GM13977 (cell line): ENCODE results near the gene ARID5B.

Experiments
- DNase-seq: peaks from one replicate; pipeline ENCODE4 v3.0.0; 2012; ENCODE audit warnings: low spot score
- in situ Hi-C: fragments of 300-500 bp; cut with MboI; formaldehyde crosslinking; loops from one replicate; pipeline ENCODE4 v1.12.0; 2022; ENCODE audit warnings: low sequenced_read_pairs, low pct_unique_long_range_greater_than_20kb, mixed read lengths, inconsistent platforms; ENCODE audit not compliant: unreplicated experiment
- TF ChIP-seq, protein P1 (sequence below): IDR thresholded peaks from 2 replicates; pipeline ENCODE4 v1.5.1; 2012; ENCODE audit warnings: mild to moderate bottlenecking, control low read depth; ENCODE audit not compliant: insufficient read depth; ENCODE audit errors: extremely low read depth, missing control alignments

ARID5B gene

DNA sequence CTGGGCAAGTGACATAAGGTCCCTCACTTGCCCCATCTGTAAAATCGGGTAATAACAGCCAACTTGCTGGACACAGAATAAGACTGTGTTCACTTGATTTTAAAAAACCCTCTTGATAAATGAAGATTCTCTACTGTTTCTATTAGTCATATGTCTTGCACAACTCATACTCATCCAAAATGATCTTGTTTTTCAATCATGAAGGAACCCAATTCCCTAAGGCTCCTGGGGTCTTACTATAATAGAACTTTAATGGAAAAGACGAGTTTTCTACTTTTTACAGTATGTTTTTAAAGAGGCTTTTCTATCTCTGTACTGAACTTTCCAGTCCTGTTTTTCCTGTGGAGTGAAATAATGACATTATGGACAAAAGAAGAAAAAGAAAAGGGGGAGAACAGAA is 103.8 kb downstream of the ARID5B start:
- DNase-seq = no peak
- TF ChIP-seq, protein P1, sequence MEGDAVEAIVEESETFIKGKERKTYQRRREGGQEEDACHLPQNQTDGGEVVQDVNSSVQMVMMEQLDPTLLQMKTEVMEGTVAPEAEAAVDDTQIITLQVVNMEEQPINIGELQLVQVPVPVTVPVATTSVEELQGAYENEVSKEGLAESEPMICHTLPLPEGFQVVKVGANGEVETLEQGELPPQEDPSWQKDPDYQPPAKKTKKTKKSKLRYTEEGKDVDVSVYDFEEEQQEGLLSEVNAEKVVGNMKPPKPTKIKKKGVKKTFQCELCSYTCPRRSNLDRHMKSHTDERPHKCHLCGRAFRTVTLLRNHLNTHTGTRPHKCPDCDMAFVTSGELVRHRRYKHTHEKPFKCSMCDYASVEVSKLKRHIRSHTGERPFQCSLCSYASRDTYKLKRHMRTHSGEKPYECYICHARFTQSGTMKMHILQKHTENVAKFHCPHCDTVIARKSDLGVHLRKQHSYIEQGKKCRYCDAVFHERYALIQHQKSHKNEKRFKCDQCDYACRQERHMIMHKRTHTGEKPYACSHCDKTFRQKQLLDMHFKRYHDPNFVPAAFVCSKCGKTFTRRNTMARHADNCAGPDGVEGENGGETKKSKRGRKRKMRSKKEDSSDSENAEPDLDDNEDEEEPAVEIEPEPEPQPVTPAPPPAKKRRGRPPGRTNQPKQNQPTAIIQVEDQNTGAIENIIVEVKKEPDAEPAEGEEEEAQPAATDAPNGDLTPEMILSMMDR = no peak
- in situ Hi-C loops = no loop called here

DNA sequence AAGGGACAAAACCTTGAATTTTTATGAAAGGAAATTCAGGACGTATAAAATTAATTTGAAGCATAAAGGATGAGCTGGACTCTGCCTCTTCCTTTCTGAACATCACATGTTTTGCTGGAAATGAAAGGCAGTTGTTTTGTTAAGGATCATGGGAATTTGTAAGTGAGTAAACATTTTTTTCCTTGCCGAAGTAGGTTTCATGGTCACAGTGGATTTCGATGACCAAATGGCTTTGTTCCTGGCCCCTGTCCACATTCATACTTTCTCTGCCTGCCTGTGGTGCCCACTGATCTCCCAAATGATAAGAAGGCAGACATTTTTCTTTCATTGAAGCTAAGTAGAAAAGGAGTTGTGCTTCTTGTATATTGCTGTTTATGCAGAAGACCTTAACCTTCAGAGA is 104.2 kb downstream of the ARID5B start:
- in situ Hi-C loops = no loop called here
- no peak for DNase-seq
- TF ChIP-seq, protein P1 = no peak

DNA sequence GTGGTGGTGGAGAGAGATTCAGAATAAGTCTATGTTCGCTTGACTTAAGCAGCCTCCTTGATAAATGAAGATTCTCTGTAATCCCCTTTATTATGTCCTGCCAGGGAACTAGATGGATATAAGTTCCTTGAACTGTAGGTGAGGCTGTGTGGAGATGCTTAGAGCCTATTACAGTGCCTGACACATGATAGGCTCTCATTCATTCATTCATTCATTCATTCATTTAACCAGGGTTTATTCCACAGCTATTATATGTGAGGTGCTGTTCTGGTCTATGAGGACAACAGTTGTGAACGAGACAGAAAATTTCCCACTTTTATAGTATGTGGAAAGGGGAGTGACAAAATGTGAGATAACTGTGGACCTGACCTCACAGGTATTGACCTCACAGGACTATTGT is 105.6 kb downstream of the ARID5B start:
- in situ Hi-C loops = no loop called here
- no peak for DNase-seq
- TF ChIP-seq, protein P1 = no peak

DNA sequence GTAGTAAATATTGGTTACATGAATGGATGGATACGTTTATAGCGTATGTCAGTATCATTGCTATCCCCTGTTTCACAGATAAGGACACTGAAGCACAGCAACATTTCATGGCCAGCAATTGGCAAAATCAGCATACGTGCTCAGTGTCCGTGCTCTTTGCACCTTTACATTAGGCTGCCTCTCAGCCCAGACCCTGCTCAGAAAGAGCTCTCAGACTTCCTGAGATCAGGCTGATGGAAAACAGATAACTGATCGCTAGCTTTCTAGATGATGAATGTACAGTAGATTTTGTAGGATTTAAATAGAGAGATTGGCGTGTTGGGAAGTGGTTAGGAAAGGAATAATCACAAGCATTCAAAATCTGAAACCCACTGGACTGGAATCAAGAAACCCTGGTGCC is 106.7 kb downstream of the ARID5B start:
- in situ Hi-C loops = no loop called here
- DNase-seq = no peak
- TF ChIP-seq, protein P1 = no peak

DNA sequence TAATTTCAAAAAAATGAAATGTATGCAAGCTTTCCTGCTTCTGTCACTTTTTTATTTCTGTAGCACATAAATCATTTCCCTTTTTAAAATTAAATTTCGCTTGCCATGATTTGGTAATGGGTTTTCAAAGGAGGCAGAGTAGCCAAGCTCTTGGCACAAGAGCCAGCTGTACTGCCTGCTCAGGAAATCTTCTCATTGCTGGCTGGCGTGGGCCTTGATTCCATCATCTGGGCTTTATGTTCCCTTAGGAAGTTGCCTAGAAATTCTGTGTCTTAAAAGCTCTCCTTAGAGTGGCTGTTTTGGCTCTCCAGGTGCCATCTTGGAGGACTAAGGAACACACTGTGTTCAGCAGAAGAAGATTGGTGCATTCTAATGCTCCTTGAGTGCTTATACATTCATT is 107.4 kb downstream of the ARID5B start:
- in situ Hi-C loops = no loop called here
- TF ChIP-seq, protein P1 = no peak
- no peak for DNase-seq

DNA sequence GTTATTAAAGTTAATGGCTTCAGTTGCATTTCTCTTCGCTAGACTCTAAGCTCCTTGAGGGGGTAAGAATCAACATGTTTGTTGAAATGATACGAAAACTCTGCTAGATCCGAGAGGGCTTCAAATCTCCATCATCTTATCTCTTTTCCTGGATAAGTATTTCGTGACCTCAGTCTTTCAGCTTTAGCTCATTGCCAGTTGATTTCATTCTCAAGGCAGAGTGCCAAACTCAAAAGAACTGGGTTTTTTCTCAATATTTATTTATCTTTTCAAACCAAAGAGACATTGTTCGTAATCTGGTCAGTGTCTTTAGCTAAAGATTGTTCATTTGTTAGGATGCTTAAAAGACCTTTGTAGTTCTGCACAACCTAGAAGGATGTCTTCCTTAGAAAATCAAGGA is 108.9 kb downstream of the ARID5B start:
- in situ Hi-C loops = loop anchor here (10.0 kb wide), 1 partner anchor 106 kb away; the partner anchor contains the start of gene ARID5B
- TF ChIP-seq, protein P1 = no peak
- DNase-seq = no peak

DNA sequence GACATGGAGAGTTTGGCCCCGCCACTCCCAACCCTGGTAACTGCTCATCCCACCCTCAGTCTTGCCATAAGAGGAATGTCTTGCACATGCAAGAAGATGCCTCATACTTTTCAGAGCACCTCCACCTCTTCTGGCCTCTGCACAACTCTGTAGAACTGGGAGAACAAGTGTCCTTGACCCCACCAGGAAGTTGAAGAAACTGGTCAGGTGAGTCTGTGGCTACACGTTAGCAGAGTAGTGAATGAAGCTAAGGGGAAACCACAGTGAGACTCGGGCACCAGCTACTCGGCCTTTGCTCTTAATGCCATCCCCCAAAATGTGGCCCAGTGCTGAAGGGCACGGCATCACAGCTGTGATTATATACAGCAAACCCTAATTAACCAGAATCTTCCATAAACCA is 110.1 kb downstream of the ARID5B start:
- in situ Hi-C loops = loop anchor here (10.0 kb wide), 1 partner anchor 107 kb away; the partner anchor contains the start of gene ARID5B
- DNase-seq = no peak
- TF ChIP-seq, protein P1 = no peak
